Neuronal stem cell (in vitro differentiated cells): Measurements from ENCODE around the gene POU2F2.

ENCODE experiments used
- DNase-seq: peaks from one replicate; pipeline ENCODE4 v3.0.0-alpha.2; 2013; ENCODE audit warnings: low spot score
- H2AFZ ChIP-seq: one replicate; pipeline ENCODE4 v1.6.1; 2013; ENCODE audit warnings: mild to moderate bottlenecking, low read length, inconsistent platforms
- H2AK5ac ChIP-seq: 2 replicates; pipeline ENCODE4 v1.6.1; 2013; ENCODE audit warnings: low read depth, mild to moderate bottlenecking, inconsistent platforms, low read length, moderate library complexity, mixed read lengths
- H2BK120ac ChIP-seq: 2 replicates; pipeline ENCODE4 v1.6.1; 2013; ENCODE audit warnings: low read depth, mild to moderate bottlenecking, inconsistent platforms, low read length, moderate library complexity, mixed read lengths
- H2BK12ac ChIP-seq: one replicate; pipeline ENCODE4 v1.6.1; 2013; ENCODE audit warnings: low read length, inconsistent platforms
- H2BK15ac ChIP-seq: 2 replicates; pipeline ENCODE4 v1.6.1; 2013; ENCODE audit warnings: mild to moderate bottlenecking, low read length, inconsistent platforms, mixed read lengths
- H2BK5ac ChIP-seq: one replicate; pipeline ENCODE4 v1.6.1; 2013; ENCODE audit warnings: inconsistent platforms, mild to moderate bottlenecking, low read length, moderate library complexity
- H3K14ac ChIP-seq: one replicate; pipeline ENCODE4 v1.6.1; 2013; ENCODE audit warnings: low read length, inconsistent platforms
- H3K18ac ChIP-seq: 2 replicates; pipeline ENCODE4 v1.6.1; 2013; ENCODE audit warnings: low read length, inconsistent platforms
- H3K23ac ChIP-seq: 2 replicates; pipeline ENCODE4 v1.6.1; 2013; ENCODE audit warnings: low read depth, mild to moderate bottlenecking, mixed read lengths, low read length, inconsistent platforms; ENCODE audit not compliant: poor library complexity
- H3K27ac ChIP-seq: replicated peaks from 3 replicates; pipeline ENCODE4 v1.5.1; 2013; ENCODE audit warnings: low read length, inconsistent platforms
- H3K27me3 ChIP-seq, 3 experiments: 2 replicates each; pipeline ENCODE4 v1.6.1; 2013; ENCODE audit warnings: low read length in 3 of 3, mild to moderate bottlenecking in 2 of 3, inconsistent platforms in 1 of 3, low read depth in 1 of 3, mixed read lengths in 1 of 3, moderate library complexity in 1 of 3; ENCODE audit not compliant: control insufficient read depth in 3 of 3, insufficient read depth in 3 of 3
- H3K36me3 ChIP-seq, 2 donors: replicated peaks in 1 of 2; 2 replicates each; pipeline ENCODE4 v1.6.1; 2013; ENCODE audit warnings: low read length in 2 of 2; ENCODE audit not compliant: control insufficient read depth in 2 of 2, insufficient read depth in 2 of 2
- H3K4ac ChIP-seq: 2 replicates; pipeline ENCODE4 v1.6.1; 2013; ENCODE audit warnings: inconsistent platforms, mild to moderate bottlenecking, low read length, moderate library complexity
- H3K4me1 ChIP-seq, 2 donors: 1 replicate in 1 of 2; 2 replicates in 1 of 2; pipeline ENCODE4 v1.6.1; 2013; ENCODE audit warnings: low read length in 2 of 2, low read depth in 1 of 2; ENCODE audit not compliant: control insufficient read depth in 2 of 2, insufficient read depth in 1 of 2
- H3K4me2 ChIP-seq: one replicate; pipeline ENCODE4 v1.6.1; 2013; ENCODE audit warnings: mild to moderate bottlenecking, low read length, inconsistent platforms; ENCODE audit not compliant: insufficient read depth, poor library complexity, severe bottlenecking
- H3K4me3 ChIP-seq, 2 donors: 2 replicates each; pipeline ENCODE4 v1.5.1; 2013; ENCODE audit warnings: low read length in 2 of 2, mild to moderate bottlenecking in 2 of 2, inconsistent platforms in 1 of 2, moderate library complexity in 1 of 2
- H3K79me1 ChIP-seq: one replicate; pipeline ENCODE4 v1.6.1; 2013; ENCODE audit warnings: low read depth, mild to moderate bottlenecking, inconsistent platforms, low read length, moderate library complexity
- H3K9ac ChIP-seq: one replicate; pipeline ENCODE4 v1.6.1; 2013; ENCODE audit warnings: mild to moderate bottlenecking, low read depth, low read length, inconsistent platforms; ENCODE audit not compliant: poor library complexity
- H3K9me3 ChIP-seq, 2 donors: replicated peaks in 1 of 2; 2 replicates each; pipeline versions ENCODE3 to v1.6.1; 2013; ENCODE audit warnings: low read length in 2 of 2, mild to moderate bottlenecking in 2 of 2, inconsistent platforms in 1 of 2, low read depth in 1 of 2, mixed read lengths in 1 of 2, moderate library complexity in 1 of 2; ENCODE audit not compliant: control insufficient read depth in 2 of 2, insufficient read depth in 1 of 2
- H4K8ac ChIP-seq: one replicate; pipeline ENCODE4 v1.6.1; 2013; ENCODE audit warnings: low read depth, mild to moderate bottlenecking, inconsistent platforms, low read length, moderate library complexity
- H4K91ac ChIP-seq: one replicate; pipeline ENCODE4 v1.6.1; 2013; ENCODE audit warnings: low read length, low read depth, mild to moderate bottlenecking, inconsistent platforms; ENCODE audit not compliant: poor library complexity
- WGBS, 2 donors: extraction: QIAGEN DNeasy Blood & Tissue Kit; methylation state at CpG; one replicate each; pipeline ENCODE4 v1.1.7; 2013; ENCODE audit warnings: missing lambda C conversion rate in 2 of 2, mixed read lengths in 1 of 2; ENCODE audit not compliant: insufficient read length in 2 of 2, insufficient replicate concordance in 1 of 2; ENCODE audit errors: extremely low coverage in 2 of 2; 5-methylcytosine and 5-hydroxymethylcytosine counted together

POU2F2 gene

DNA sequence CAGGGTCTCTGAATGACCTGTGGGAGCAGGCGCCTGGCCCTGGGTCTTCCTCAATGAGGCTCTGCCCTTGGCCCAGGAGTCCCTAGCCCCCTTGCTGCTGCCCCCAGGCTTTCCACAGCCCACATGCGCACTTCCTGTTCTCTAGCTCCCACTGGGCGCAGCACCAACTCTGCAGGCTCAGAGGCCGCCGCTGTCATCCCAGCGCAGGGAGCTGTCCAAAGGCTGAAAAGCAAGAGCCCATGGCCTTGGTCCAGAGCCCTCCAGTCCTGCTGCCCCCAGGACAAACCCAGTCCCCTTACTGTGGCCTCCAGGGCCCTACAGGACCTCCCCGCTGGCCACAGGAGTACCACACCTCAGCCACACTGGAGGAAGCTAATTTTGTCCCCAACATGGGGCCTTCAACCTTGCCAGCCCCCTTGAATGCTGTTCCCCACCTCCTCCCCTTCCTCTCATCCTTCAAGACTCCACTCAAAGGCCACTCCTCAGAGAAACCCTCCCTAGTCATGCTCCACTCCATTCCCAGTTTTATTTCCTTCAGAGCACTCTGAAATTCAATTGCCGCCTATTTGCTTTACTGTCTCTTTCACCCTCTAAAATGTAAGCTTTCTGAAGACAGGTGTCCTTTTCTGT, 8.0 kb upstream of the POU2F2 start:
- no peak overlapping the region for H4K8ac ChIP-seq
- no CpG with 5 or more reads among the region's 8 CpGs for WGBS, 2 donors
- no peak overlapping the region for H3K4me3 ChIP-seq
- H3K79me1 ChIP-seq = no peaks in the 10 kb centered on the region
- no peak overlapping the region for H3K14ac ChIP-seq
- H3K36me3 ChIP-seq = no peaks in the 10 kb centered on the region
- no peak overlapping the region for H3K27ac ChIP-seq
- peaks cover 0 to 27% (median 0%) of the 10 kb centered on the region in 3 experiments for H3K27me3 ChIP-seq
- H3K9me3 ChIP-seq = no peaks in the 10 kb centered on the region
- H3K23ac ChIP-seq = no peak overlapping the region
- H2BK120ac ChIP-seq = no peak overlapping the region
- no peaks in the 10 kb centered on the region for H3K4me1 ChIP-seq
- no peak overlapping the region for H2BK15ac ChIP-seq
- H3K9ac ChIP-seq = no peak overlapping the region
- H4K91ac ChIP-seq = no peak overlapping the region
- no peak overlapping the region for H3K4me2 ChIP-seq
- peak; percentile 80 for DNase-seq
- H3K18ac ChIP-seq = no peak overlapping the region
- H3K4ac ChIP-seq = no peak overlapping the region
- H2BK5ac ChIP-seq = no peak overlapping the region
- no peak overlapping the region for H2BK12ac ChIP-seq
- no peak overlapping the region for H2AK5ac ChIP-seq
- no peak overlapping the region for H2AFZ ChIP-seq

DNA sequence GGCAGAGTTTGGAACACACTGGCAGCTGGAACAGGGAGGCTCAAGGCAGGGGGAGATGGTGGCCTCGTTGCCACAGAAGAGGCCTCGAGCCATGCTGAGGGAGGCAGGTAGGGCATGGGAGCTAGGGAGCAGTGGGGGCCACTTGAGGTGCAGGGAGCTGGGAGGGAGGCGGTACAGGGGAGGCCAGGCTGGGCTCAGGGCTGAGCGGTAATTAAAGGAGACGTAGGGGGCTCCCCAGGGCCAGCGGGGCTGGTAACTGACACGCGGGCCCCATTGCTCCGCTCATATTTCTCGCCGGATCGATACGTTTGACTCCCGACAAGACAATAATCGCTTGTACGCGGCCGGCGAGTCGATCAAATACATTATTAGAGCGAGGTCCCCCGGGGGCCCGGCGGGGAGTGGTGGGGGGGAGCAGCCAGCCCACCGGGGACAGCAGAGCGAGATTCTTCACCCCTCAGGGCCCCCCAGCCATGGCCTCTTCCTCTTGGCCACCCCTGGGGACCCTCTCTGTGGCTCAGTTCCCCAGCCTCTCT, 2.4 kb upstream of the POU2F2 start:
- Histone ChIP-seq H3K9me3 (peaks cover 0 to 2% of the 10 kb centered on the region in 2 donors), H3K18ac (no peak overlapping the region), H3K4me2 (no peak overlapping the region), H3K36me3 (no peaks in the 10 kb centered on the region), H4K8ac (no peak overlapping the region), H3K9ac (no peak overlapping the region), H2BK5ac (no peak overlapping the region), H2BK120ac (no peak overlapping the region), H3K27ac (no peak overlapping the region), H2AFZ (no peak overlapping the region), H2BK12ac (no peak overlapping the region), H3K4ac (no peak overlapping the region), H3K27me3 (peaks cover 2 to 74% (median 24%) of the 10 kb centered on the region in 3 experiments), H3K23ac (no peak overlapping the region), H3K79me1 (no peaks in the 10 kb centered on the region), H2BK15ac (no peak overlapping the region), H2AK5ac (no peak overlapping the region), H4K91ac (no peak overlapping the region), H3K4me1 (peaks cover 8 to 11% of the 10 kb centered on the region in 2 donors), H3K4me3 (no peak overlapping the region), H3K14ac (no peak overlapping the region)
- DNase-seq = no peak
- WGBS, 2 donors = no CpG with 5 or more reads among the region's 26 CpGs

DNA sequence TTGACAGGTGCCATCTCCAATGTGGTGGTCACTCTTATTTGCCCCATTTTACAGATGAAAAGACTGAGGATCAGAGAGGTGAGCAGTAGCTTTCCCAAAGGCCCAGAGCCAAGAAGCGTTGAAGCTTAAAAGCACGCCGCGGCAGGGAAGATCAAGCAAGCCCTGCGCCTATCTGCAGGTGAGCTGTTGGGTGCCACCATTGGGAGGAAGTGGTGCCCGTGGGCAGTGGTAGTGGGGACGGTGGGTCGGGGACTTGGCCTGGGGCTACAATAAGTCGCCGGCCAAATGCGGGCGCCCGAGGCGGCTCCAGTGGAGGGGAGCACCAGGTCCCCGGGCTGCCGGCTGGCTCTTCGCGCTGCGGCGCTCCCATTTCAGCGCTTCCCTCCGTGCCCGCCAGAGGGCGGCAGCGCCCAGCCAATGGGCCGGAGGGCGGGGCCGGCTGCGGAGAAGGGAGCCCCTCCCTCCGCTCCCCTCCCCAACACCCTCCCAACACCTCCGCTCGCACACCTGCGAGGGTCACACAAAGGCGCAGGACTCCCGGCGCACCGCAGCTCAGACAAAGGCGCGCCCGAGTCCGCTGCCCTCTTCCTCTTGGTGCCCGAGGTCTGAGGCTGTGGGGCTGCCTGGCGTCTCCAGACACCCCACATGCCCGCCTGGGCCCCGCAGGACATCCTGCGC, 744 bp upstream of the POU2F2 start:
- no CpG with 5 or more reads among the region's 46 CpGs for WGBS, 2 donors
- H3K23ac ChIP-seq = no peak overlapping the region
- DNase-seq = peak; percentile 72
- no peak overlapping the region for H2BK5ac ChIP-seq
- peaks cover 0 to 2% of the 10 kb centered on the region in 2 donors for H3K9me3 ChIP-seq
- H4K91ac ChIP-seq = no peak overlapping the region
- peak overlapping the region; percentile 90 for H2AFZ ChIP-seq
- no peak overlapping the region for H2BK15ac ChIP-seq
- H3K27me3 ChIP-seq = peaks cover 2 to 78% (median 24%) of the 10 kb centered on the region in 3 experiments
- peak overlapping the region; percentile 55 for H3K4me2 ChIP-seq
- no peak overlapping the region for H4K8ac ChIP-seq
- H3K18ac ChIP-seq = peak overlapping the region; percentile 79
- H3K14ac ChIP-seq = peak overlapping the region; percentile 26
- no peaks in the 10 kb centered on the region for H3K79me1 ChIP-seq
- no peak overlapping the region for H3K27ac ChIP-seq
- no peaks in the 10 kb centered on the region for H3K36me3 ChIP-seq
- H2AK5ac ChIP-seq = no peak overlapping the region
- no peak overlapping the region for H3K4ac ChIP-seq
- H2BK12ac ChIP-seq = no peak overlapping the region
- no peak overlapping the region for H3K9ac ChIP-seq
- peak overlapping the region in 1 of 2 donors; percentile 28 for H3K4me3 ChIP-seq
- no peak overlapping the region for H2BK120ac ChIP-seq
- peaks cover 8 to 11% of the 10 kb centered on the region in 2 donors for H3K4me1 ChIP-seq
